ENCODE results near the gene NR3C2. TPM values are rescaled to one million over a fixed set of nuclear protein-coding genes. Genes with fewer than 3 reads are reported as not detected.

The NR3C2 gene
- total RNA-seq, 1 experiment from 2014 or later, result 2.7 TPM

DNA sequence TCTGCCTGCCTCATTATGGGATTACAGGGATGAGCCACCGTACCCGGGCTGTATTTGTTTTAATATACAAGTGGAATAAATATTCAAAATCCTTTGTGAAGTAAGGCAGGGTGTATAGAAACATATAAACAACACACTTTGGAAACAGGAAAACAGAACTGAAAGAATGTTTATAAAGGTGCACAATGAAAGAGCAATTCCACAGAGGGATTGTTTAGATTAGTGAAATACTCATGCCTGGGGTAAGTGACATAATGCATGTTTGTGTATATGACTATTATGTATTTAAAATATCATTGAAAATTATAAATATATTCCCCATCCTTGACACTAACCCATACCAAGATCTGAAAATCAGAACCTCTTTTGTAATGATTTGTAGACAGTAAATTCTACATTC lies 45.0 kb upstream of the NR3C2 start:
- no peak for ATAC-seq
- Histone ChIP-seq H3K4me2 (ENCODE audit: low read length) (no peak overlapping the region), H3K4me3 (replicated peaks in 1 of 2; ENCODE audit: low read depth in 1 of 2, low read length in 2 of 2) (no peak overlapping the region), H4K20me1 (ENCODE audit: insufficient read depth) (no peaks in the 10 kb centered on the region), H2AFZ (ENCODE audit: low read depth, low read length, poor library complexity, severe bottlenecking) (no peak overlapping the region), H3K9me3 (ENCODE audit: control insufficient read depth in 1 of 2, insufficient read depth in 1 of 2, low read depth in 1 of 2, low read length in 2 of 2) (no peaks in the 10 kb centered on the region), H3K27me3 (ENCODE audit: insufficient read depth, low read length) (no peaks in the 10 kb centered on the region), H3K4me1 (ENCODE audit: control insufficient read depth in 1 of 2, insufficient read depth in 2 of 2, low read length in 2 of 2) (no peaks in the 10 kb centered on the region), H3K9me2 (ENCODE audit: insufficient read depth) (no peaks in the 10 kb centered on the region), H3K79me2 (ENCODE audit: insufficient read depth, low read length) (no peaks in the 10 kb centered on the region), H3K36me3 (ENCODE audit: control insufficient read depth in 1 of 2, insufficient read depth in 2 of 2, low read length in 2 of 2) (no peaks in the 10 kb centered on the region), H3K9ac (ENCODE audit: low read length) (no peak overlapping the region), H3K27ac (ENCODE audit: low read depth, low read length) (no peak overlapping the region)
- intact Hi-C loops (cut with micrococcal nuclease), result no loop called here
- ChIA-PET CTCF (no interaction called here), POLR2A (no interaction called here), RAD21 (ENCODE audit: low non-redundant PET in 1 of 2, low total read pairs in 2 of 2, uncharacterized antibody in 2 of 2, unreplicated experiment in 2 of 2) (no interaction called here)
- TF ChIP-seq JUND (IDR thresholded peaks at IDR 0.05) (no peak), EZH2phosphoT487 (IDR thresholded peaks at IDR 0.05; ENCODE audit: borderline replicate concordance) (no peak), CEBPB (IDR thresholded peaks at IDR 0.05; ENCODE audit: low read depth) (no peak), FOSL1 (IDR thresholded peaks at IDR 0.05; ENCODE audit: low read depth) (no peak), EZH2 (IDR thresholded peaks at IDR 0.05) (no peak), ZFX (IDR thresholded peaks at IDR 0.05) (no peak), RAD21 (IDR thresholded peaks at IDR 0.05; ENCODE audit: low read depth) (no peak), ZNF274 (IDR thresholded peaks at IDR 0.05; ENCODE audit: low read depth, low read length) (no peak), SP1 (IDR thresholded peaks at IDR 0.05; ENCODE audit: low read depth) (no peak), CBX3 (IDR thresholded peaks at IDR 0.05; ENCODE audit: low read depth) (no peak)
- TF ChIP-seq, protein P1, sequence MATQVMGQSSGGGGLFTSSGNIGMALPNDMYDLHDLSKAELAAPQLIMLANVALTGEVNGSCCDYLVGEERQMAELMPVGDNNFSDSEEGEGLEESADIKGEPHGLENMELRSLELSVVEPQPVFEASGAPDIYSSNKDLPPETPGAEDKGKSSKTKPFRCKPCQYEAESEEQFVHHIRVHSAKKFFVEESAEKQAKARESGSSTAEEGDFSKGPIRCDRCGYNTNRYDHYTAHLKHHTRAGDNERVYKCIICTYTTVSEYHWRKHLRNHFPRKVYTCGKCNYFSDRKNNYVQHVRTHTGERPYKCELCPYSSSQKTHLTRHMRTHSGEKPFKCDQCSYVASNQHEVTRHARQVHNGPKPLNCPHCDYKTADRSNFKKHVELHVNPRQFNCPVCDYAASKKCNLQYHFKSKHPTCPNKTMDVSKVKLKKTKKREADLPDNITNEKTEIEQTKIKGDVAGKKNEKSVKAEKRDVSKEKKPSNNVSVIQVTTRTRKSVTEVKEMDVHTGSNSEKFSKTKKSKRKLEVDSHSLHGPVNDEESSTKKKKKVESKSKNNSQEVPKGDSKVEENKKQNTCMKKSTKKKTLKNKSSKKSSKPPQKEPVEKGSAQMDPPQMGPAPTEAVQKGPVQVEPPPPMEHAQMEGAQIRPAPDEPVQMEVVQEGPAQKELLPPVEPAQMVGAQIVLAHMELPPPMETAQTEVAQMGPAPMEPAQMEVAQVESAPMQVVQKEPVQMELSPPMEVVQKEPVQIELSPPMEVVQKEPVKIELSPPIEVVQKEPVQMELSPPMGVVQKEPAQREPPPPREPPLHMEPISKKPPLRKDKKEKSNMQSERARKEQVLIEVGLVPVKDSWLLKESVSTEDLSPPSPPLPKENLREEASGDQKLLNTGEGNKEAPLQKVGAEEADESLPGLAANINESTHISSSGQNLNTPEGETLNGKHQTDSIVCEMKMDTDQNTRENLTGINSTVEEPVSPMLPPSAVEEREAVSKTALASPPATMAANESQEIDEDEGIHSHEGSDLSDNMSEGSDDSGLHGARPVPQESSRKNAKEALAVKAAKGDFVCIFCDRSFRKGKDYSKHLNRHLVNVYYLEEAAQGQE (IDR thresholded peaks at IDR 0.05; ENCODE audit: low read depth), result no peak
- TF ChIP-seq, protein P2, sequence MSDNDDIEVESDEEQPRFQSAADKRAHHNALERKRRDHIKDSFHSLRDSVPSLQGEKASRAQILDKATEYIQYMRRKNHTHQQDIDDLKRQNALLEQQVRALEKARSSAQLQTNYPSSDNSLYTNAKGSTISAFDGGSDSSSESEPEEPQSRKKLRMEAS (IDR thresholded peaks at IDR 0.05), result no peak
- TF ChIP-seq, protein P3, sequence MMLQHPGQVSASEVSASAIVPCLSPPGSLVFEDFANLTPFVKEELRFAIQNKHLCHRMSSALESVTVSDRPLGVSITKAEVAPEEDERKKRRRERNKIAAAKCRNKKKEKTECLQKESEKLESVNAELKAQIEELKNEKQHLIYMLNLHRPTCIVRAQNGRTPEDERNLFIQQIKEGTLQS (IDR thresholded peaks at IDR 0.05), result no peak
- no TSS peak for BruUV-seq (replicated peaks)
- no peak for DNase-seq (ENCODE audit: low read depth, low spot score)
